Spleen (tissue), 13 donors: ENCODE measurements around the gene ASGR2. TPM values are rescaled to one million over a fixed set of nuclear protein-coding genes. Genes with fewer than 3 reads are reported as not detected.
"Not testable (repeated sequence)": the region's sequence is repeated elsewhere in the genome, so short reads cannot be mapped to it uniquely, and the experiment has no call there.

Experiments
- DNase-seq: peaks from one replicate; pipeline ENCODE4 v3.0.0-alpha.2; 2020
- H3K27ac ChIP-seq, 8 donors: fragments of 200-600 bp; sonication (generic) in 7 of 8; 1 replicate in 4 of 8; 2 replicates in 4 of 8; pipeline versions ENCODE4 v1.5.0 to v1.8.0; 2016 to 2021; ENCODE audit warnings: inconsistent platforms in 4 of 8, mild to moderate bottlenecking in 4 of 8, moderate library complexity in 1 of 8
- H3K27me3 ChIP-seq, 7 donors: fragments of 200-600 bp; sonication (generic) in 6 of 7; replicated peaks in 1 of 7; 1 replicate in 4 of 7; 2 replicates in 3 of 7; pipeline versions ENCODE4 v1.5.0 to v1.8.0; 2016 to 2021; ENCODE audit warnings: inconsistent platforms in 3 of 7, mild to moderate bottlenecking in 1 of 7
- H3K36me3 ChIP-seq, 6 donors: fragments of 200-600 bp; sonication (generic) in 5 of 6; 1 replicate in 4 of 6; 2 replicates in 2 of 6; pipeline versions ENCODE4 v1.5.0 to v1.8.0; 2016 to 2021; ENCODE audit warnings: inconsistent platforms in 2 of 6
- H3K4me1 ChIP-seq, 6 donors: fragments of 200-600 bp; sonication (generic) in 5 of 6; 1 replicate in 3 of 6; 2 replicates in 3 of 6; pipeline versions ENCODE4 v1.5.0 to v1.8.0; 2016 to 2021; ENCODE audit warnings: inconsistent platforms in 3 of 6
- H3K4me3 ChIP-seq, 8 donors: fragments of 200-600 bp; sonication (generic) in 7 of 8; 1 replicate in 4 of 8; 2 replicates in 4 of 8; pipeline versions ENCODE4 v1.5.0 to v1.8.0; 2016 to 2021; ENCODE audit warnings: inconsistent platforms in 4 of 8, mild to moderate bottlenecking in 4 of 8, moderate library complexity in 2 of 8
- H3K9me3 ChIP-seq, 8 donors: fragments of 200-600 bp; sonication (generic) in 7 of 8; 1 replicate in 4 of 8; 2 replicates in 4 of 8; pipeline versions ENCODE4 v1.5.0 to v1.8.0; 2016 to 2021; ENCODE audit warnings: inconsistent platforms in 4 of 8
- CTCF ChIP-seq, 11 experiments: fragments of 200-600 bp in 7 of 11; fragments of 450-650 bp in 4 of 11; sonication (generic) in 4 of 11; IDR thresholded peaks in 8 of 11; conservative IDR thresholded peaks in 3 of 11; 1 replicate in 7 of 11; 2 replicates in 4 of 11; pipeline versions ENCODE4 v1.4.0 to v1.8.0; 2016 to 2021; ENCODE audit warnings: antibody characterized with exemption in 11 of 11, inconsistent platforms in 4 of 11, mild to moderate bottlenecking in 1 of 11
- POLR2A ChIP-seq, 3 donors: fragments of 450-650 bp; IDR thresholded peaks; one replicate each; pipeline ENCODE4 v1.5.1; 2017; ENCODE audit warnings: antibody characterized with exemption in 3 of 3, mild to moderate bottlenecking in 1 of 3
- POLR2AphosphoS5 ChIP-seq, 3 donors: sonication (generic); formaldehyde crosslinking; IDR thresholded peaks; one replicate each; pipeline ENCODE4 v1.5.1; 2017; ENCODE audit warnings: antibody characterized with exemption in 3 of 3
- WGBS, 5 donors: extraction: QIAGEN DNeasy Blood & Tissue Kit in 3 of 5; methylation state at CpG; one replicate each; pipeline versions ENCODE4 v1.1.5 to v1.1.7; 2013 to 2018; 5-methylcytosine and 5-hydroxymethylcytosine counted together
- intact Hi-C: fragments of 100-400 bp; cut with DNase I; formaldehyde crosslinking; loops from one replicate; pipeline ENCODE4 v1.15.0; 2023; ENCODE audit warnings: low total_unique reads
- long read RNA-seq, 2 donors: transcript quantifications; one replicate each; lab custom pipeline, GENCODE V29; 2026
- polyA plus RNA-seq, 3 donors: library from polyadenylated mRNA; stranded (reverse); fragments of 200-250 nt; gene quantifications; one replicate each; pipeline ENCODE4 v1.2.1, GENCODE V29; 2013
- total RNA-seq, 7 donors: library from RNA; depleted of rRNA in 3 of 7; stranded (reverse); fragments of >200 nt in 3 of 7; fragmentation: NEBNext Ultra II Directional in 4 of 7; extraction: Animal tissue kit (Norgen Biotek cat#: 25700) in 4 of 7; gene quantifications; one replicate each; pipeline versions ENCODE4 v1.1.0 to v1.2.1, GENCODE V29; 2016 to 2021
- donor health status: healthy with polysubstance abuse.
- donor health status: DM: no; HTN: no; CAD: no; lungs with moderate emphysema.
- donor health status: DM: no; HTN: no; CAD: no.
- donor health status: Bipolar disorder and iron deficiency.
- donor health status: healthy.
- donor health status: DM: no; HTN: no; CAD: no.
- donor health status: DM: yes; HTN: yes; CAD: no.

The ASGR2 gene
- total RNA-seq (10 to 100 TPM in 2 of 7 donors, 1 to 10 TPM in 4, not detected in 1; 2.4 to 10.5 (median 6.2) TPM), polyA plus RNA-seq (10 to 100 TPM in 1 of 3 donors, 1 to 10 TPM in 2; 2.3 to 35.1 (median 8.8) TPM)
- long read RNA-seq, donor 1 = 0 reads
- long read RNA-seq, donor 2 = 0 reads

GRCh38 chr17:7114241-7114874 is at the start of gene ASGR2:
TSS of gene ASGR2 (minus strand) at chr17:7114822. CDS start at chr17:7114240, 582 bp downstream.
- Histone ChIP-seq H3K27me3 (peaks cover 0 to 7% (median 0%) of the 10 kb centered on the region in 7 donors), H3K4me1 (peaks cover 0 to 28% (median 0%) of the 10 kb centered on the region in 6 donors), H3K36me3 (no peaks in the 10 kb centered on the region), H3K27ac (peak within 1 kb of the TSS in 3 of 8 donors; percentile 65 to 69 (median 65)), H3K9me3 (peaks cover 0 to 3% (median 0%) of the 10 kb centered on the region in 8 donors), H3K4me3 (no peak within 1 kb of the TSS)
- 80 to 88% (median 83%) methylated on average over 14 of the region's 14 CpGs for WGBS, 5 donors
- TF ChIP-seq CTCF (IDR thresholded peaks at IDR 0.05 in 8 of 11, conservative IDR thresholded peaks at IDR 0.05 in 3 of 11) = no peak
- no peak for TF ChIP-seq POLR2A (IDR thresholded peaks at IDR 0.05)
- TF ChIP-seq POLR2AphosphoS5 (IDR thresholded peaks at IDR 0.05) = no peak
- DNase-seq = no peak
- intact Hi-C loops = no loop called here

- H3K4me1 ChIP-seq, intact Hi-C loops, H3K36me3 ChIP-seq, H3K27ac ChIP-seq, H3K9me3 ChIP-seq, H3K4me3 ChIP-seq: not testable (repeated sequence)
- peaks cover 0 to 32% (median 0%) of the 10 kb centered on the region in 7 donors for H3K27me3 ChIP-seq
- 62 to 74% (median 68%) methylated on average over 10 of the region's 10 CpGs for WGBS, 5 donors
- peak; percentile 5 for DNase-seq
These were observed 44.9 kb upstream of the ASGR2 start for GRCh38 chr17:7159571-7159970.

GRCh38 chr17:7158424-7158823 is 43.8 kb upstream of the ASGR2 start:
- WGBS, 5 donors = 74 to 90% (median 85%) methylated on average over 9 to 10 of the region's 10 CpGs
- H3K9me3 ChIP-seq, H3K27ac ChIP-seq, intact Hi-C loops, H3K4me3 ChIP-seq, H3K36me3 ChIP-seq, H3K4me1 ChIP-seq: not testable (repeated sequence)
- DNase-seq = peak; percentile 7
- peaks cover 0 to 35% (median 0%) of the 10 kb centered on the region in 7 donors for H3K27me3 ChIP-seq

GRCh38 chr17:7156342-7156940 is 41.8 kb upstream of the ASGR2 start:
- peak; percentile 22 for DNase-seq
- intact Hi-C loops = no loop called here
- Histone ChIP-seq H3K4me3 (no peak overlapping the region), H3K27me3 (peaks cover 0 to 35% (median 0%) of the 10 kb centered on the region in 7 donors), H3K4me1 (no peaks in the 10 kb centered on the region), H3K36me3 (no peaks in the 10 kb centered on the region), H3K9me3 (no peaks in the 10 kb centered on the region), H3K27ac (no peak overlapping the region)
- TF ChIP-seq POLR2AphosphoS5 (IDR thresholded peaks at IDR 0.05) (no peak), POLR2A (IDR thresholded peaks at IDR 0.05) (no peak), CTCF (IDR thresholded peaks at IDR 0.05 in 8 of 11, conservative IDR thresholded peaks at IDR 0.05 in 3 of 11) (no peak)
- WGBS, 5 donors = 67 to 79% (median 78%) methylated on average over 10 of the region's 10 CpGs

- H3K27me3 ChIP-seq = no peaks in the 10 kb centered on the region
- peak; percentile 3 for DNase-seq
- no peak overlapping the region for H3K4me3 ChIP-seq
- no peak for TF ChIP-seq CTCF (IDR thresholded peaks at IDR 0.05 in 8 of 11, conservative IDR thresholded peaks at IDR 0.05 in 3 of 11)
- TF ChIP-seq POLR2A (IDR thresholded peaks at IDR 0.05) = no peak
- TF ChIP-seq POLR2AphosphoS5 (IDR thresholded peaks at IDR 0.05) = no peak
- no peaks in the 10 kb centered on the region for H3K4me1 ChIP-seq
- no peaks in the 10 kb centered on the region for H3K36me3 ChIP-seq
- intact Hi-C loops = no loop called here
- H3K27ac ChIP-seq = no peak overlapping the region
- WGBS, 5 donors = 55 to 77% (median 73%) methylated on average over 3 of the region's 3 CpGs
- no peaks in the 10 kb centered on the region for H3K9me3 ChIP-seq
These were observed 33.1 kb upstream of the ASGR2 start for GRCh38 chr17:7147772-7148171.
